PFSK-1 (cell line): ENCODE data around the gene TOMM34.

Source experiments
- FOXP2 ChIP-seq: optimal IDR thresholded peaks from 2 replicates; pipeline ENCODE3; 2011; ENCODE audit warnings: borderline replicate concordance, control low read depth, inconsistent platforms; ENCODE audit not compliant: insufficient read depth; ENCODE audit errors: extremely low read length, extremely low read depth
- POLR2AphosphoS5 ChIP-seq: IDR thresholded peaks from 2 replicates; pipeline ENCODE4 v1.6.1; 2012; ENCODE audit warnings: low read depth, mild to moderate bottlenecking, control low read depth, low read length, moderate library complexity
- SIN3A ChIP-seq: IDR thresholded peaks from 2 replicates; pipeline ENCODE4 v1.6.1; 2012; ENCODE audit warnings: mild to moderate bottlenecking, low read length, moderate library complexity, borderline replicate concordance; ENCODE audit not compliant: insufficient read depth
- TAF1 ChIP-seq: IDR thresholded peaks from 2 replicates; pipeline ENCODE4 v1.6.1; 2012; ENCODE audit warnings: low read length, control low read depth, borderline replicate concordance; ENCODE audit not compliant: insufficient read depth
- TF ChIP-seq, protein P1 (sequence below), 2 experiments: IDR thresholded peaks; 2 replicates each; pipeline versions ENCODE4 v1.6.1 to v1.8.0; 2011 to 2012; ENCODE audit warnings: low read depth in 2 of 2, low read length in 2 of 2, control low read depth in 1 of 2, inconsistent platforms in 1 of 2, mild to moderate bottlenecking in 1 of 2, moderate library complexity in 1 of 2; ENCODE audit not compliant: insufficient read depth in 1 of 2

The TOMM34 gene

GRCh38 chr20:44990957-44991356, 30.8 kb upstream of the TOMM34 start:
- no peak for TF ChIP-seq SIN3A
- TF ChIP-seq, protein P1, sequence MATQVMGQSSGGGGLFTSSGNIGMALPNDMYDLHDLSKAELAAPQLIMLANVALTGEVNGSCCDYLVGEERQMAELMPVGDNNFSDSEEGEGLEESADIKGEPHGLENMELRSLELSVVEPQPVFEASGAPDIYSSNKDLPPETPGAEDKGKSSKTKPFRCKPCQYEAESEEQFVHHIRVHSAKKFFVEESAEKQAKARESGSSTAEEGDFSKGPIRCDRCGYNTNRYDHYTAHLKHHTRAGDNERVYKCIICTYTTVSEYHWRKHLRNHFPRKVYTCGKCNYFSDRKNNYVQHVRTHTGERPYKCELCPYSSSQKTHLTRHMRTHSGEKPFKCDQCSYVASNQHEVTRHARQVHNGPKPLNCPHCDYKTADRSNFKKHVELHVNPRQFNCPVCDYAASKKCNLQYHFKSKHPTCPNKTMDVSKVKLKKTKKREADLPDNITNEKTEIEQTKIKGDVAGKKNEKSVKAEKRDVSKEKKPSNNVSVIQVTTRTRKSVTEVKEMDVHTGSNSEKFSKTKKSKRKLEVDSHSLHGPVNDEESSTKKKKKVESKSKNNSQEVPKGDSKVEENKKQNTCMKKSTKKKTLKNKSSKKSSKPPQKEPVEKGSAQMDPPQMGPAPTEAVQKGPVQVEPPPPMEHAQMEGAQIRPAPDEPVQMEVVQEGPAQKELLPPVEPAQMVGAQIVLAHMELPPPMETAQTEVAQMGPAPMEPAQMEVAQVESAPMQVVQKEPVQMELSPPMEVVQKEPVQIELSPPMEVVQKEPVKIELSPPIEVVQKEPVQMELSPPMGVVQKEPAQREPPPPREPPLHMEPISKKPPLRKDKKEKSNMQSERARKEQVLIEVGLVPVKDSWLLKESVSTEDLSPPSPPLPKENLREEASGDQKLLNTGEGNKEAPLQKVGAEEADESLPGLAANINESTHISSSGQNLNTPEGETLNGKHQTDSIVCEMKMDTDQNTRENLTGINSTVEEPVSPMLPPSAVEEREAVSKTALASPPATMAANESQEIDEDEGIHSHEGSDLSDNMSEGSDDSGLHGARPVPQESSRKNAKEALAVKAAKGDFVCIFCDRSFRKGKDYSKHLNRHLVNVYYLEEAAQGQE (IDR thresholded peaks at IDR 0.05; ENCODE audit: insufficient read depth in 1 of 2, low read depth in 2 of 2, low read length in 2 of 2) = no peak
- TF ChIP-seq FOXP2 = no peak
- TF ChIP-seq POLR2AphosphoS5 = no peak
- no peak for TF ChIP-seq TAF1

GRCh38 chr20:44990425-44990824, 30.2 kb upstream of the TOMM34 start:
- no peak for TF ChIP-seq POLR2AphosphoS5
- TF ChIP-seq, protein P1 (IDR thresholded peaks at IDR 0.05; ENCODE audit: insufficient read depth in 1 of 2, low read depth in 2 of 2, low read length in 2 of 2) = no peak
- TF ChIP-seq FOXP2 = no peak
- no peak for TF ChIP-seq SIN3A
- TF ChIP-seq TAF1 = no peak

- no peak for TF ChIP-seq FOXP2
- TF ChIP-seq, protein P1 (IDR thresholded peaks at IDR 0.05; ENCODE audit: insufficient read depth in 1 of 2, low read depth in 2 of 2, low read length in 2 of 2) = no peak
- no peak for TF ChIP-seq SIN3A
- no peak for TF ChIP-seq TAF1
Measured at GRCh38 chr20:44988631-44989171, 28.5 kb upstream of the TOMM34 start.

GRCh38 chr20:44983093-44983674, 23.0 kb upstream of the TOMM34 start:
- TF ChIP-seq POLR2AphosphoS5 (no peak), TAF1 (no peak), SIN3A (no peak), FOXP2 (no peak)
- TF ChIP-seq, protein P1 (IDR thresholded peaks at IDR 0.05; ENCODE audit: insufficient read depth in 1 of 2, low read depth in 2 of 2, low read length in 2 of 2) = no peak

DNA sequence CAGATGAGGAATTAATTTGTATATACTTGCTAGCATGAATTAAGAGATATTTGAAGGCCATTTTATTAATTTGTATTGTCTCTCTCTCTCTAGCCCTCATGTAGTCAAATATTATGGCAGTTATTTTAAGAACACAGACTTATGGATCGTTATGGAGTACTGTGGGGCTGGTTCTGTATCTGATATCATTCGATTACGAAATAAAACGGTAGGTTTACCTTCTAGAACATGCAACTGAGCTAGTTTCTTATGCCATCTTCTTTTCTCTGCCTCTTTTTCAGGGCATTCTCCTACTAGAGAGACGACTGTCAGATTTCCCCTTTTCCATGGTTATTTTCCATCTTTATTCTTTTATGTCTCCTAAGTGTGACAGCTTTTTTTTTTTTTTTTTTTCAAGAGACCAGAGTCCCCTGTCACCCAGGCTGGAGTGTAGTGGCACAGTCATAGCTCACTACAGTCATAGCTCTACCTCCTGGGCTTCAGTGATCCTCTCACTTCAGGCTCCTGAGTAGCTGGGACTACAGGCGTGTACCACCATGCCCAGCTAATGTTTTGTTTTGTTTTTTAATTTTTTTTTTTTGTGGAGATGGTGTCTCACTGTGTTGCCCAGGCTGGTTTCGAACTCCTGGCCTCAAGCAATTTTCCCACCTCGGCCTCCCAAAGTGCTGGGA, 21.7 kb upstream of the TOMM34 start:
- TF ChIP-seq SIN3A (no peak), POLR2AphosphoS5 (no peak), TAF1 (no peak)
